Epithelial cell of prostate (primary cell): ENCODE measurements around the gene EHF.
"Not testable (repeated sequence)": the region's sequence is repeated elsewhere in the genome, so short reads cannot be mapped to it uniquely, and the experiment has no call there.

Experiments used
- DNase-seq: peaks from one replicate; pipeline ENCODE4 v3.0.0-alpha.2; 2011; ENCODE audit warnings: low read depth, low spot score
- H3K27ac ChIP-seq: fragments of 450-650 bp; 2 replicates; pipeline ENCODE4 v1.5.1; 2017; ENCODE audit warnings: mild to moderate bottlenecking

The EHF gene

GRCh38 chr11:34620820-34621792 lies at the start of gene EHF:
Gene EHF, plus strand, starts transcription at chr11:34621093. Its CDS starts 21,538 bp downstream, at chr11:34642631.
- peak within 1 kb of the TSS; percentile 99 for H3K27ac ChIP-seq
- DNase-seq, result peak; percentile 95

- H3K27ac ChIP-seq, result no peak overlapping the region
- DNase-seq, result no peak
Measured at GRCh38 chr11:34573537-34573936, 47.4 kb upstream of the EHF start.

- H3K27ac ChIP-seq, result no peak overlapping the region
- DNase-seq, result no peak
Measured at GRCh38 chr11:34575261-34575660, 45.6 kb upstream of the EHF start.

- no peak overlapping the region for H3K27ac ChIP-seq
- DNase-seq, result no peak
Measured at GRCh38 chr11:34575671-34576070, 45.2 kb upstream of the EHF start.

- no peak overlapping the region for H3K27ac ChIP-seq
- DNase-seq, result no peak
Measured at GRCh38 chr11:34576331-34576730, 44.6 kb upstream of the EHF start.

GRCh38 chr11:34583818-34584217 lies 37.1 kb upstream of the EHF start:
- DNase-seq, result no peak
- H3K27ac ChIP-seq, result no peak overlapping the region

GRCh38 chr11:34585304-34585734 lies 35.6 kb upstream of the EHF start:
- no peak for DNase-seq
- peak overlapping the region; percentile 6 for H3K27ac ChIP-seq

GRCh38 chr11:34585735-34586487 lies 35.0 kb upstream of the EHF start:
- peak overlapping the region; percentile 6 for H3K27ac ChIP-seq
- no peak for DNase-seq

GRCh38 chr11:34586488-34587281 lies 34.2 kb upstream of the EHF start:
- no peak overlapping the region for H3K27ac ChIP-seq
- no peak for DNase-seq

GRCh38 chr11:34587282-34587677 lies 33.6 kb upstream of the EHF start:
- no peak overlapping the region for H3K27ac ChIP-seq
- no peak for DNase-seq

- no peak for DNase-seq
- no peak overlapping the region for H3K27ac ChIP-seq
Measured at GRCh38 chr11:34588023-34588422, 32.9 kb upstream of the EHF start.

GRCh38 chr11:34588701-34589100 lies 32.2 kb upstream of the EHF start:
- no peak overlapping the region for H3K27ac ChIP-seq
- no peak for DNase-seq

GRCh38 chr11:34589177-34589576 lies 31.7 kb upstream of the EHF start:
- not testable (repeated sequence) for H3K27ac ChIP-seq, DNase-seq

GRCh38 chr11:34593085-34593484 lies 27.8 kb upstream of the EHF start:
- no peak for DNase-seq

GRCh38 chr11:34594603-34595002 lies 26.3 kb upstream of the EHF start:
- peak; percentile 71 for DNase-seq
- peak overlapping the region; percentile 88 for H3K27ac ChIP-seq

More at GRCh38 chr11:34593085-34593484, 27.8 kb upstream of the EHF start:
- H3K27ac ChIP-seq, result no peak overlapping the region

GRCh38 chr11:34595391-34595790 lies 25.5 kb upstream of the EHF start:
- DNase-seq, result no peak
- H3K27ac ChIP-seq, result peak overlapping the region; percentile 88

GRCh38 chr11:34595960-34596644 lies 24.8 kb upstream of the EHF start:
- DNase-seq, result no peak
- peak overlapping the region; percentile 88 for H3K27ac ChIP-seq

GRCh38 chr11:34599406-34599945 lies 21.4 kb upstream of the EHF start:
- peak overlapping the region; percentile 100 for H3K27ac ChIP-seq
- peak; percentile 73 for DNase-seq

- DNase-seq, result peak; percentile 41
- H3K27ac ChIP-seq, result peak overlapping the region; percentile 100
Measured at GRCh38 chr11:34600339-34601084, 20.4 kb upstream of the EHF start.
